ENCODE measurements around the gene NT5C1A.

The NT5C1A gene

DNA sequence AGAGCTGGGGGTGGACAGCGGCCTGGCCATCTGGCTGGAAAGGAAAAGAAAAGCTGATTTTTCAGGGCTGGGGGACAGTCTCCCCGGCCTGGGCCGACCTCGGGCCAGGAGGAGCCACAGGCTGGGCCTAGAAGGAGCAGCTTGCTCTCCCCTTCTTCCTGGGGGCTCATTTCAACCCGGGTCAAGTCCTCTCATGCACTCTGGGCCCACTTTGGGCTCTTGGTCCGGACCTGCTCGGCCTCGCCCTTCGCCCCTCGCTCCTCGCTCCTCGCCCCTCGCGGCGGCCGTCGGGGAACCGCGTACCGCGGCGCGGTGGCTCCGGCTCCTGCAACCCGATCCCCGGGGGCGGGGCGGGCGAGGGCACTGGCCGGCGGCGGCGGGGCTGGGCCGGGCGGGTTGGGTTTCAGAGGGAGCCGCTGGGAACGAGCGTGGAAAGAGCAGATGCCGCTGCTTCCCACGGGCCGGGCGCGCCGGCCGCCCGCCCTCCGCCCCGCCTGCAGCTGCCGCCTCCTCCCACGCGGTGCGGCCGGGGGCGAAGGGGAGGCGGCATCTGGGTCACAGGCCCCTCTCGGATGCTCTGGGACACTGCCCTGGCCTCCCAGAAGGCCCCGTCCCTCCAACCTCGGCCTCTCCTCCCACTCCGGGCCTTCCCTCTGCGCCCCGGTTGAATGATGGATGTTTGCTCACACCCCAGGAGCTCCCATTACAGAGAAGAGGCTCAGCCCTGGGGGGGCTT lies 39.1 kb downstream of the NT5C1A start:
- H3K27me3 ChIP-seq, result no peaks in the 10 kb centered on the region
- H3K9me3 ChIP-seq, result no peaks in the 10 kb centered on the region
- peak overlapping the region; percentile 96 to 97 for H3K27ac ChIP-seq
- H3K4me1 ChIP-seq, result peaks cover 0 to 70% (median 36%) of the 10 kb centered on the region in 4 donors
- intact Hi-C loops (cut with DNase I; ENCODE audit: low total_unique reads), result no loop called here
- peak; percentile 69 to 91 for DNase-seq
- TF ChIP-seq, protein P1, sequence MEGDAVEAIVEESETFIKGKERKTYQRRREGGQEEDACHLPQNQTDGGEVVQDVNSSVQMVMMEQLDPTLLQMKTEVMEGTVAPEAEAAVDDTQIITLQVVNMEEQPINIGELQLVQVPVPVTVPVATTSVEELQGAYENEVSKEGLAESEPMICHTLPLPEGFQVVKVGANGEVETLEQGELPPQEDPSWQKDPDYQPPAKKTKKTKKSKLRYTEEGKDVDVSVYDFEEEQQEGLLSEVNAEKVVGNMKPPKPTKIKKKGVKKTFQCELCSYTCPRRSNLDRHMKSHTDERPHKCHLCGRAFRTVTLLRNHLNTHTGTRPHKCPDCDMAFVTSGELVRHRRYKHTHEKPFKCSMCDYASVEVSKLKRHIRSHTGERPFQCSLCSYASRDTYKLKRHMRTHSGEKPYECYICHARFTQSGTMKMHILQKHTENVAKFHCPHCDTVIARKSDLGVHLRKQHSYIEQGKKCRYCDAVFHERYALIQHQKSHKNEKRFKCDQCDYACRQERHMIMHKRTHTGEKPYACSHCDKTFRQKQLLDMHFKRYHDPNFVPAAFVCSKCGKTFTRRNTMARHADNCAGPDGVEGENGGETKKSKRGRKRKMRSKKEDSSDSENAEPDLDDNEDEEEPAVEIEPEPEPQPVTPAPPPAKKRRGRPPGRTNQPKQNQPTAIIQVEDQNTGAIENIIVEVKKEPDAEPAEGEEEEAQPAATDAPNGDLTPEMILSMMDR (IDR thresholded peaks at IDR 0.05), result no peak
- peaks cover 36 to 45% (median 43%) of the 10 kb centered on the region in 3 donors for H3K36me3 ChIP-seq
- H3K4me3 ChIP-seq, result peak overlapping the region; percentile 52 to 91

DNA sequence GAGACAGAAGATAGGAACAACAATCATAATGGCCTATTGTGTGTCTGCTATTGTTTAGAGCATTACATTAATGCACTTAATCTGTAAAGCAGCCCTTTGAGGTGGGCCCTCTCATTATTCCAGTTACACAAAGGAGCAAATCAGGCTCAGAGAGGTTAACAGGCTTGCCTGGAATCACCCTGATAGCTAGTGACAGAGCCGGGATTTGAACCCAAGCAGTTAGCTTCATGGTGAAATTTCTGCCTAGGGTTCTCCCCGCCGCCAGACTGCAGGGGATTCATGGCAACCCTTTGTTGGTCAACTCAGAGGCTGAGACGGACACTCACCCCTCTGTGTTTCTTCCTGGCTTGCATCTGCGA lies 39.6 kb downstream of the NT5C1A start:
- no peaks in the 10 kb centered on the region for H3K9me3 ChIP-seq
- no peaks in the 10 kb centered on the region for H3K27me3 ChIP-seq
- intact Hi-C loops (cut with DNase I; ENCODE audit: low total_unique reads), result no loop called here
- peaks cover 41 to 51% (median 48%) of the 10 kb centered on the region in 3 donors for H3K36me3 ChIP-seq
- TF ChIP-seq, protein P1 (IDR thresholded peaks at IDR 0.05), result no peak
- H3K27ac ChIP-seq, result peak overlapping the region; percentile 96 to 97
- H3K4me3 ChIP-seq, result peak overlapping the region; percentile 52 to 91
- H3K4me1 ChIP-seq, result peaks cover 0 to 70% (median 37%) of the 10 kb centered on the region in 4 donors
- no peak for DNase-seq

DNA sequence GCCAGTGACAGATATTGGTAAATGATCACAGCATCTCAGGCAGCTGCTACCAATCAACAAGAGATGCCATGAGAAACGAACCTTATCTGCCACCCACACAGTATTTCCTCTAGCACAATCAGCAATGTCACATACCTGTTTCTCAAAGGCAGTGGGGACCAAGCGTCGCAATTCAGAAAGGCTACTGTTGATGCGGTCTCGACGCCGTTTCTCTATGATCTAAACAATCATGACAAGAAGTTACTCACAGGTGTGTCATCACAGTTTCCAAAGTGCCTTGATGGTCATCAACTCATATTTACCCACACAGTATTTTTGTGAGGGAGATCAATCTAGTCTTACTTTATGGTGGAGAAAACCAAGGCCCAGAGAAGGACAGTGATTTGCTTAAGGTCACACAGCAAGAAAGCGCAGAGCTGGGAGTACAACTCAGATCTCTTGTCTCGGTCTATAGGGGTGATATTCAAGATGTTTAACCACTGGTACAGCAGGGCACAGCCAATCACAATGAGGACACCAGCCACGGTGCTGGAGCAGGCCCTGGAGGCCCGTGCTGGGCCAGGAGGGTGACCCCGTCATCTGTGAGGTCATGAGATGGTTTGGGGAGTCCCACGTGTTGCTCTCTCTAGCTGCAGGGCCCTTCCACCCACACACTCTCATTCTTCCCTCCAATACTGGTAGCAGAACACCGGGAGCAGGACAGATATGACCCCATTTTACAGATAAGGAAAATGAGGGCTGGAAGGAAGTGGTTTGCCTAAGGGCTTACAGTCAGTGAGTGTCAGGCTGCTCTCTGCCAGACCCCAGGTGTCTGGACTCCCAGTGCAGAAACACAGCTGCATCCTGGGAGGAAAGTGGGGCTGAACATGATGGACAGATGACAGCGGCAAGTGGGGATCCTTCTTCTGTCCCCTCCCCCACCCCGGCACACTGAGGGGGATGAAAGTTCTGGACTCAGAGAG lies 40.3 kb downstream of the NT5C1A start:
- Histone ChIP-seq H3K36me3 (peaks cover 48 to 57% (median 48%) of the 10 kb centered on the region in 3 donors), H3K27ac (peak overlapping the region; percentile 96 to 97), H3K4me3 (peak overlapping the region; percentile 52 to 91), H3K27me3 (no peaks in the 10 kb centered on the region), H3K4me1 (peaks cover 0 to 70% (median 43%) of the 10 kb centered on the region in 4 donors), H3K9me3 (no peaks in the 10 kb centered on the region)
- no peak for DNase-seq
- TF ChIP-seq, protein P1 (IDR thresholded peaks at IDR 0.05), result no peak
- intact Hi-C loops (cut with DNase I; ENCODE audit: low total_unique reads), result no loop called here

DNA sequence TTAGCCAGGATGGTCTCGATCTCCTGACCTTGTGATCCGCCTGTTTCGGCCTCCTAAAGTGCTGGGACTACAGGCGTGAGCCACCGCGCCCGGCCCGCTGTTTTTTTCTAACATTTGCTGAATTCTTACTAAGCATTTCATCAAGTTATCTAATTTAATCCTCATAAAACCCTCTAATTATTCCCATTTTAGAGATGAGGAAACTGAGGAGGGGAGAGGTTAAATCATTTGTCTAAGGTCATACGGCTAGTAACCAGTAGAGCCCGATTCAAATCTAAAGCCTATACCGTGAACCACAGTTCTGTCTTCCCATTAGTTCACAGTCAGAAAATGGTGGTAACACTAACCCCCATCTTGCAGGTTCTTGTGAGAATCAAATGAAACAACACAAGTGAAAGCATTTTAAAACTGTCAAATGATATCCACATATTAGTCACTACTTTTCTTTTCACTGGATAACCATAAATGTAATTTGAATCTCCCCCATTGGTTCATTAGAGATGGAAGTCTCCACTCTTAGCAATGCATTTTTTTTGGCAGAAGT lies 43.0 kb downstream of the NT5C1A start:
- Histone ChIP-seq H3K36me3 (peaks cover 48 to 64% (median 48%) of the 10 kb centered on the region in 3 donors), H3K4me3 (no peak overlapping the region), H3K27ac (peak overlapping the region; percentile 96 to 97), H3K27me3 (no peaks in the 10 kb centered on the region), H3K4me1 (peaks cover 6 to 67% (median 52%) of the 10 kb centered on the region in 4 donors), H3K9me3 (no peaks in the 10 kb centered on the region)
- intact Hi-C loops (cut with DNase I; ENCODE audit: low total_unique reads), result no loop called here
- TF ChIP-seq, protein P1 (IDR thresholded peaks at IDR 0.05), result no peak
- no peak for DNase-seq

DNA sequence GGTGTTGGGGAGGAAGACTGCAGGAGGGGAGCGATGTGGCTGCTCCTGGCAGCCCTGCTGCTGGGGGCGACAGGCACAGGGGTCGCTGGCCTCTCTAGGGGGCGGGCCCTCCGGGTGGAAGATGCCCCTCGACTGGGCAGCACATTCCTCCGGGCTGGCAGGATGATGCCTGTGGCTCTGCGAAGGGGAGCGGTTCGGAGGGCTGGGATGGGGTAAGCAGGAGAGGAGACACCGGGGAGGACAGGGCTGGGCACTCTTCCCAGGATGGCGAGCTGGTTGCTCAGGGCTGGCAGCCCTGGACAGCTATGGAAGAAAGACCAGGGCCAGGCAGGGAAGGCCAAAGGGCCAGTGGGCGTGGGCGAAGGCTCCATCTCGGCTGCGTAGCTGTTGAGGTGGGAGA lies 45.3 kb downstream of the NT5C1A start:
- Histone ChIP-seq H3K9me3 (no peaks in the 10 kb centered on the region), H3K27ac (peak overlapping the region; percentile 96 to 97), H3K4me3 (peak overlapping the region in 1 of 2 donors; percentile 13), H3K4me1 (peaks cover 6 to 70% (median 49%) of the 10 kb centered on the region in 4 donors), H3K36me3 (peaks cover 40 to 56% (median 41%) of the 10 kb centered on the region in 3 donors), H3K27me3 (no peaks in the 10 kb centered on the region)
- DNase-seq, result peak in 1 of 2 donors; percentile 74
- intact Hi-C loops (cut with DNase I; ENCODE audit: low total_unique reads), result no loop called here
- TF ChIP-seq, protein P1 (IDR thresholded peaks at IDR 0.05), result no peak

All from tibial artery (tissue), 4 donors.